GM12801 (cell line): ENCODE measurements around the gene SBK3.

Source experiments
- TF ChIP-seq, protein P1 (sequence below): IDR thresholded peaks from one replicate; pipeline ENCODE4 v1.5.1; 2011; ENCODE audit warnings: control low read depth; ENCODE audit not compliant: insufficient read length; ENCODE audit errors: extremely low read depth

Gene SBK3

GRCh38 chr19:55503502-55504251 is 41.7 kb downstream of the SBK3 start:
- TF ChIP-seq, protein P1, sequence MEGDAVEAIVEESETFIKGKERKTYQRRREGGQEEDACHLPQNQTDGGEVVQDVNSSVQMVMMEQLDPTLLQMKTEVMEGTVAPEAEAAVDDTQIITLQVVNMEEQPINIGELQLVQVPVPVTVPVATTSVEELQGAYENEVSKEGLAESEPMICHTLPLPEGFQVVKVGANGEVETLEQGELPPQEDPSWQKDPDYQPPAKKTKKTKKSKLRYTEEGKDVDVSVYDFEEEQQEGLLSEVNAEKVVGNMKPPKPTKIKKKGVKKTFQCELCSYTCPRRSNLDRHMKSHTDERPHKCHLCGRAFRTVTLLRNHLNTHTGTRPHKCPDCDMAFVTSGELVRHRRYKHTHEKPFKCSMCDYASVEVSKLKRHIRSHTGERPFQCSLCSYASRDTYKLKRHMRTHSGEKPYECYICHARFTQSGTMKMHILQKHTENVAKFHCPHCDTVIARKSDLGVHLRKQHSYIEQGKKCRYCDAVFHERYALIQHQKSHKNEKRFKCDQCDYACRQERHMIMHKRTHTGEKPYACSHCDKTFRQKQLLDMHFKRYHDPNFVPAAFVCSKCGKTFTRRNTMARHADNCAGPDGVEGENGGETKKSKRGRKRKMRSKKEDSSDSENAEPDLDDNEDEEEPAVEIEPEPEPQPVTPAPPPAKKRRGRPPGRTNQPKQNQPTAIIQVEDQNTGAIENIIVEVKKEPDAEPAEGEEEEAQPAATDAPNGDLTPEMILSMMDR: peak; percentile 4

DNA sequence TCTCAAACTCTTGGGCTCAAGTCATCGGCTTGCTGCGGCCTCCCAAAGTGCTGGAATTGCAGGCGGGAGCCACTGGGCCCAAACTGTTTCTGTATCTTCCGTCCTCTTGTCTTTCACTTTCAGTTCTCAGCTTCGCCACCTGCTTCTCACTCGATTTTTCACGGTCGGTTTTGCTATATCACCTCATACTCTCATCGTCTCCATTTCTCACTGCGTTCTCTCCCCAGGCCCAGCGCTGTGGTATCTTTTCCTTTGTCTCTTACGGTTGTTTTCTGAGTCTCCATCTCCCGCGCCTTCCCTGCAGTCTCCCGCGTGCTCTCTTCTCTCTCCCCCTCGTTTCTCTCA is 42.2 kb downstream of the SBK3 start:
- TF ChIP-seq, protein P1: no peak

GRCh38 chr19:55502197-55502952 is 43.0 kb downstream of the SBK3 start:
- TF ChIP-seq, protein P1: no peak

DNA sequence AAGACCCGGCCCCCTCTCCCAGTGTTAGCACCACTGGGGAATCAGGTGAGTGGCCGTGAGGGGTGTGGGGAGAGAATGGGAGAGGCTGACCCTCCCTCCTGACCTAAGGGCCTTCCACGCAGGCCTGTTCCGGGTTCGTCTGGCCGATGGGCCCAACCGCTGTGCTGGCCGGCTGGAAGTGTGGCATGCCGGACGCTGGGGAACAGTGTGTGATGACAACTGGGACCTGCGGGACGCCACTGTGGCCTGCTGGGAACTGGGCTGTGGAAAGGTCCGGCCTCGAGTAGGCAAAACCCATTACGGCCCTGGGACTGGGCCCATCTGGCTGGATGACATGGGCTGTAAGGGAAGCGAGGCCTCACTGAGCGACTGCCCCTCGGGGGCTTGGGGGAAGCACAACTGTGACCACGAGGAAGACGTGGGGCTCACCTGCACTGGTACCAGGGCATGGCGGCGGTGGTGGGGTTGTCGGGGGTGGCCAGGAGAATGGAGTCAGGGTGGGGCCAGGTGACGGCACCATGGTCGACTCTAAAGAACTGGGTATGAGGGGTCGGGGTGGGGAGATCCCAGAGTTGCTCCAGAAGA is 44.9 kb downstream of the SBK3 start:
- TF ChIP-seq, protein P1: no peak

DNA sequence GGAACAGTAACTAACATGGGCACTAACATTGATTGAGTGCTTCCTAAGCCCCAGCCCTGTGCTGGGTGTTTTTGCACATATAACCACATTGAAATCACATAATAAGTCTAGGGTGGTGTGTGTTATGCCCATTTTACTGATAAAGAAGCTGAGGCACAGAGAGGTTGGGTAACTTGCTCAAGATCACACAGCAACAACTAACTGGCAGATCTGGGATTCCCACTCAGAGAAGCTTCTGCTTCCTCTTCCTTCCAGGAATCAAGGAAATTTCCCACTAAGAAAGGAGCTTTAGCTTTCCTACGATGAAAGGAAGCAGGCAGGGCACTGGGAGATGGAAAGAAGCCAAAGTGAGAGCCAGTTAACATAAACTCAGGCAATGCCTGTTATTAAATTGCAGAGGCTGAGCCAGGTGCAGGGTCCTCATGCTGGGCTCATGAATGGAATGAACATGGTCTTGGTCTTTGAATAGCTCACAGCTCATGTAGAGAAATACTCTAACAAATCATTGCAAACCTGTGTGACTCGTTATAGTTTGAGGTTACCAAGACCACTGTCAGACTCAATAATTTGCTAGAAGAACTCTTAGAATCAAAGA is 47.0 kb downstream of the SBK3 start:
- TF ChIP-seq, protein P1: no peak

DNA sequence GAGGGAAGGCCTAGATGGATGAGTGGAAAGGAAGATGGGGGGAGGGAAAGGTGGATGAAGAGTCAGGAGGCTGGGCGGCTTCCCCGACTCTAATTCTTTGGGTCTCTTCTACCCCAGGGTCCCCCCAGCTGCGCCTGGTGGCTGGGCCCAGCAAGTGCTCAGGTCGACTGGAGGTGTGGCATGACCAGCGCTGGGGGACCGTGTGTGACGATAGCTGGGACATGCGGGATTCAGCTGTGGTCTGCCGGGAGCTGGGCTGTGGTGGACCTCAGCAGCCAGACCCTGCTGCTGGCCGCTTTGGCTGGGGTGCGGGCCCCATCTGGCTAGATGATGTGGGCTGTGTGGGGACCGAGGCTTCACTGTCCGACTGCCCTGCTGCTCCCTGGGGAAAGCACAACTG is 47.6 kb downstream of the SBK3 start:
- TF ChIP-seq, protein P1: no peak
